ENCODE results near the gene MLANA. TPM values are rescaled to one million over a fixed set of nuclear protein-coding genes. Genes with fewer than 3 reads are reported as not detected.

Gene MLANA, protein sequence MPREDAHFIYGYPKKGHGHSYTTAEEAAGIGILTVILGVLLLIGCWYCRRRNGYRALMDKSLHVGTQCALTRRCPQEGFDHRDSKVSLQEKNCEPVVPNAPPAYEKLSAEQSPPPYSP
- 0.32 TPM in 1 of 2 replicates, not detected in the other for total RNA-seq

DNA sequence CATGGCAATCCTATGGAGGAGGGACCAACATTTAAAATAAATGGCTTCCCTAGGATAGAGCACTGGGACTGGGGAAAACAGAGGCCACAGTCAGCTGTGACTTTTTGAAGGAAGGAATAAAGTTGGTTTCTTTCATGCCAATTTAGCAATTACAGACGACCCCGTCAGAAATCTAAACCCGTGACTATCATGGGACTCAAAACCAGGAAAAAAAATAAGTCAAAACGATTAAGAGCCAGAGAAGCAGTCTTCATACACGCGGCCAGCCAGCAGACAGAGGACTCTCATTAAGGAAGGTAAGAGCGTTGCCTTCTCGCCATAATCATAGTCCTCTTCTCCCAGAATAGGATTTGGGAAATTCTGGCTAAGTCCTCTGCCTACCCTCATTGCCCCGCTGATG lies at the start of gene MLANA:
Gene MLANA, plus strand, starts transcription at position 249 of the 400 bp plus-strand sequence. CDS start 1,586 bp downstream, outside the sequence.

Other genes starting within 250 kb of the MLANA start
- gene ERMP1, start 57.8 kb upstream of the MLANA start, total RNA-seq: 7.3 and 8.8 TPM in 2 replicates
- gene RANBP6, start 124.7 kb downstream of the MLANA start, total RNA-seq: 17.7 and 21.1 TPM in 2 replicates

Measured in hair follicle dermal papilla cell (primary cell).